Measurements from ENCODE around the gene SDK2.

GRCh38 chr17:73610331-73610911 lies 33.8 kb downstream of the SDK2 start:
- TF ChIP-seq CTCF (IDR thresholded peaks at IDR 0.05; ENCODE audit: low read length) (no peak), EZH2 (optimal IDR thresholded peaks at IDR 0.05; ENCODE audit: low read depth, low read length) (no peak), EZH2phosphoT487 (IDR thresholded peaks at IDR 0.05; ENCODE audit: low read length) (no peak)

Measured in MM.1S (cell line).